HUES6 (cell line): ENCODE data around the gene DNAJC25.

Experiments used
- H3K27ac ChIP-seq: 2 replicates; pipeline ENCODE4 v1.7.0; 2013; ENCODE audit warnings: low read depth, mild to moderate bottlenecking, low read length, inconsistent platforms
- H3K27me3 ChIP-seq: 2 replicates; pipeline ENCODE4 v1.6.1; 2013; ENCODE audit warnings: low read length; ENCODE audit not compliant: control insufficient read depth, insufficient read depth
- H3K36me3 ChIP-seq: 2 replicates; pipeline ENCODE4 v1.6.1; 2013; ENCODE audit warnings: low read length; ENCODE audit not compliant: control insufficient read depth, insufficient read depth
- H3K4me1 ChIP-seq: 2 replicates; pipeline ENCODE4 v1.6.1; 2013; ENCODE audit warnings: low read length; ENCODE audit not compliant: control insufficient read depth, insufficient read depth
- H3K4me3 ChIP-seq: 2 replicates; pipeline ENCODE4 v1.5.1; 2013; ENCODE audit warnings: low read depth, low read length
- H3K9ac ChIP-seq: one replicate; pipeline ENCODE4 v1.6.1; 2013; ENCODE audit warnings: mild to moderate bottlenecking, low read length
- H3K9me3 ChIP-seq: 2 replicates; pipeline ENCODE4 v1.6.1; 2013; ENCODE audit warnings: low read depth, low read length; ENCODE audit not compliant: control insufficient read depth, insufficient read depth

DNAJC25 gene

DNA sequence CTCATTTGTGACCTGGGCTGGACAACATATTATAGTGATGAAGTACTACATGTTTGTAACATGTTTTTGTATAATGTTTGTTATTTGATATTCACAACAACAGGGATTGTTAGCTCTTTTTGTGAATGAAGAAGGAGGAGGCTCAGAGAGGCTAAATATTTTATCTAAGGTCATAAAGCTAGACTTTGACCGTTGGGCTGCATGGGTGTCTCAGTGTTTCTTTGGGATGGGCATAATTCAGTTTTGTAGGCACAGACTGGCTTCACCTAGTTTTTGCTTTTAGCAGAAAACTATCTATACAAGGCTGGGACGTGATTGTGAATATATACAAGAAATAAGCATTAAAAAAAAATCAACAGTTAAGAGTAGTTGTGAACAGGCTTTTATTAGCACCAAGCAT, 15.3 kb downstream of the DNAJC25 start:
- H3K27me3 ChIP-seq: no peaks in the 10 kb centered on the region
- H3K4me3 ChIP-seq: no peak overlapping the region
- no peaks in the 10 kb centered on the region for H3K4me1 ChIP-seq
- H3K9ac ChIP-seq: no peak overlapping the region
- peaks cover 49% of the 10 kb centered on the region for H3K36me3 ChIP-seq
- no peaks in the 10 kb centered on the region for H3K9me3 ChIP-seq
- H3K27ac ChIP-seq: no peak overlapping the region

DNA sequence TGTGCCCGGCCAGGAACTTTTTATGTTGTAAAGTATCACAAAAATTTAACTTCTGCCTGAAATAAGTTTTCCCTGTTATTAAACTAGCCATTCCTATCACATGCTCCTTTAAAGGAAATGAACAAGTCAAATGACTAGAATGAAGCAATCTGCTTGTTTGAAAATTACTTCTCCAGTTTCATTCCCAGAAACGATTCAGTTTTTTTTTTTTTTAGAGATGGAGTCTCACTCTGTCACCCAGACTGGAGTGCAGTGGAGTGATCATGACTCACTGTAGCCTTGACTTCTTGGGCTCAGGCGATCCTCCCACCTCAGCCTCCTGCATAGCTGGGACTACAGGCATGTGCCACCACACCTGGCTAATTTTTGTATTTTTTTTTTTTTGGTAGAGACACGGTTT, 16.9 kb downstream of the DNAJC25 start:
- H3K4me3 ChIP-seq: no peak overlapping the region
- H3K9ac ChIP-seq: no peak overlapping the region
- peaks cover 49% of the 10 kb centered on the region for H3K36me3 ChIP-seq
- no peaks in the 10 kb centered on the region for H3K4me1 ChIP-seq
- no peaks in the 10 kb centered on the region for H3K27me3 ChIP-seq
- no peak overlapping the region for H3K27ac ChIP-seq
- no peaks in the 10 kb centered on the region for H3K9me3 ChIP-seq

DNA sequence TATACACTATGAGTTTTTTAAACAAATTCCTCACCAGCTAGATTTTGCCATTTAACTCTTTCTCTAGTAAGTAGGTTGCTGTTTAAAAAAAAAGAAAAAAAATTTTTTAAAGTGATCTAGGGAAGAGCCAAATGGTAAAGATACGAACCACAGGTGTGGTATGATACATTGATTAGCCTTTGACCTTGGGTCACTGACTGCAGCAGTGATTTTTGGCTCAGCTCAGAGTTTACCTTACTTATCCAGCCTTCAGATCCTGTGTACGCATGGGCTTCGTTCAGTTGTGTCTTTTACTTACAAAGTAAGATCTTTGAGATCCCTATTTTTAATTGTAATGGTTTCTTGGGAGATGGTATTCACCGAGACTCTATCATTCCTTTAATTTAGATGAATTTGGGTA, 17.9 kb downstream of the DNAJC25 start:
- Histone ChIP-seq H3K4me1 (no peaks in the 10 kb centered on the region), H3K27me3 (no peaks in the 10 kb centered on the region), H3K9me3 (no peaks in the 10 kb centered on the region), H3K27ac (no peak overlapping the region), H3K4me3 (no peak overlapping the region), H3K9ac (no peak overlapping the region), H3K36me3 (peaks cover 54% of the 10 kb centered on the region)

DNA sequence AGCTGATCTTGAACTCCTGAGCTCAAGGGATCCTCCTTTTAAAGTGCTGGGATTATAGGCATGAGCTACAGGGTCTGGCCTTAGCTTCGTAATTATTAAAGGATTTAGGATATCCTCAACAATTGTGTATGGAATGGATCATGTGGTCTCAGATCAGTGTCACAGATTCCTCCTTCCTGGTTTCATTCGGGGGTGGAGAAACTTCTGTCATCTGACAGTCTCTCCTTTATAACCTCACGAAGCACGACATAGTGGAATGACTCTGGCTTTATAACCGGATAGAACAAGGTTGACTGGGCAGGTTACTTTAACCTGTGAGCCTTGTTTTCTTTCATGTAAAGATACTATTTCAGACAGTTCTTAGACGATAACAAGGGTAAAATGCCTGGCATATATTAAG, 25.9 kb downstream of the DNAJC25 start:
- no peaks in the 10 kb centered on the region for H3K9me3 ChIP-seq
- H3K36me3 ChIP-seq: peaks cover 24% of the 10 kb centered on the region
- H3K4me1 ChIP-seq: no peaks in the 10 kb centered on the region
- H3K9ac ChIP-seq: no peak overlapping the region
- H3K27ac ChIP-seq: no peak overlapping the region
- peaks cover 5% of the 10 kb centered on the region; the same call in 1 of the 2 replicates for H3K27me3 ChIP-seq
- no peak overlapping the region for H3K4me3 ChIP-seq

DNA sequence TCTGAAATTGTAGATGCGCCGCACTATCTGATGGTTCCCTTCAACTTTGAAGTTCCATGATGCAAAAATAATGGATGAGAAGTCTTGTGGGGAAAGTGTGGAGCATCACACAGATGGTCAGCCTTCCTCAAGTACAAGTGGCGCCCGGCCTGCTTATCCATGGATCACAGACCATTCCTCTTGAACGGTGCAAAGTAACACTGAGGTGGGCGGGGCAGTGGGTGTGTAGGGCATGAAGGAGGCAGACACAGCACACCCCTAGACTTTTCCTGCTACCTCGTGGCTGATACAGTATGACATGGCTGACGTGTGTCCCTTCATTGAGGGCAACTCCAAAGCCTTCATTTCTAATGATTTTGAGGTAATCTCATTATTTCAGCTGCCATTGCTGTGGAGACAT, 27.8 kb downstream of the DNAJC25 start:
- Histone ChIP-seq H3K4me1 (peaks cover 15% of the 10 kb centered on the region), H3K4me3 (no peak overlapping the region), H3K27me3 (peaks cover 5% of the 10 kb centered on the region; the same call in 1 of the 2 replicates), H3K27ac (no peak overlapping the region), H3K36me3 (peaks cover 11% of the 10 kb centered on the region), H3K9me3 (no peaks in the 10 kb centered on the region), H3K9ac (no peak overlapping the region)

DNA sequence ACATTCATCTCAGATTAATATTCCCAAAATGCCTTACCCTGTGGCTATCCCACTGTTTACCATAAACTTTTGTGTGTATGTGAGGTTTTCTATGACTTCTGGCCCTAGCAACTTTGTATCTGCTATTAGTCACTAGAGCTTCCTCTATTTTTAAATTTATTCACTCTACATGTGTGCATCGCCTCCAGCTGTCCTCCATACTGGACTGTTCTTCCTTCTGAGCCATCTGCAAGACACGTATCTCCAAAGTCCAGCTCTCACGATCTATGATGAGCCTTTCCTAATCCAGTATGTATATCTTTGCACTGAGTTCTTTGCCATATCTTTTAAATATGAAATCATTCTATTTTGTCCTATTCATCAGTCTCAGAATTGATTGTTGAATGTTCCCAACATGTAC, 28.6 kb downstream of the DNAJC25 start:
- Histone ChIP-seq H3K27ac (no peak overlapping the region), H3K9ac (no peak overlapping the region), H3K4me1 (peaks cover 15% of the 10 kb centered on the region), H3K4me3 (no peak overlapping the region), H3K27me3 (peaks cover 5% of the 10 kb centered on the region; the same call in 1 of the 2 replicates), H3K36me3 (peaks cover 4% of the 10 kb centered on the region; the same call in 1 of the 2 replicates), H3K9me3 (no peaks in the 10 kb centered on the region)

DNA sequence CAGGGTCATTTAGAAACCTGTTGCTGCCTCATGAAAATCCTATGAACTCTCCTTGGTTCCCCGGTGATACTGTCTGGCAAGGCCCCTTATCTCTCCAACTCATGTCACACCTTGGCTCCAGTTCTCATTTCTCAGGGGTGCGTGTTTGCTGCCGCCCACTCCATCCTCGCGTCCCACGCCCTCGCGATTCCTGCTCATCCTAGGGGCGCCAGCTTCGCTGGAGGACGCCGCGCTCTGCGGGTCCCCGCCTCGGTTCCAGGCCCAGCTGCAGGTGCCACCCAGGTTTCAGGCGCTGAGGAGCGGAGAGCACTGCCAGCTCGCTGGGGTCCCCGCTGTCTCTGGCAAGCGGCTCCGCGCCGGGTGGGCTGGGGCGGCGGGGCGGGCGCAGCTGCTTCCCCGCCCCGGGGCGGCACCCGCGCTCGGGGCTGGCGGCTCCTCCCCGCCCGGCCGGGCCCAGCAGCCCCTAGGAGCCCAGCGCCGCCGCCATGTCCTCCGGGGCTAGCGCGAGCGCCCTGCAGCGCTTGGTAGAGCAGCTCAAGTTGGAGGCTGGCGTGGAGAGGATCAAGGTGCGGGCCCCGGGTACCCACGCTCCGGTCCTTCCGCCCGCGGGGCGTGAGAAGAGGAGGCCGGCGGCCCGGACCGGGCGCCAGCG, 30.1 kb downstream of the DNAJC25 start, which contains the start of gene GNG10:
Gene GNG10 (plus strand): TSS at position 456 of the 652 bp plus-strand sequence. CDS start 30 bp downstream, at position 486.
- Histone ChIP-seq H3K27ac (no peak within 1 kb of the TSS; the same call in 1 of the 2 replicates), H3K36me3 (no peaks in the 10 kb centered on the region), H3K4me1 (peaks cover 15% of the 10 kb centered on the region), H3K27me3 (peaks cover 5% of the 10 kb centered on the region; the same call in 1 of the 2 replicates), H3K4me3 (peak within 1 kb of the TSS; percentile 95), H3K9ac (peak within 1 kb of the TSS; percentile 78), H3K9me3 (no peaks in the 10 kb centered on the region)

DNA sequence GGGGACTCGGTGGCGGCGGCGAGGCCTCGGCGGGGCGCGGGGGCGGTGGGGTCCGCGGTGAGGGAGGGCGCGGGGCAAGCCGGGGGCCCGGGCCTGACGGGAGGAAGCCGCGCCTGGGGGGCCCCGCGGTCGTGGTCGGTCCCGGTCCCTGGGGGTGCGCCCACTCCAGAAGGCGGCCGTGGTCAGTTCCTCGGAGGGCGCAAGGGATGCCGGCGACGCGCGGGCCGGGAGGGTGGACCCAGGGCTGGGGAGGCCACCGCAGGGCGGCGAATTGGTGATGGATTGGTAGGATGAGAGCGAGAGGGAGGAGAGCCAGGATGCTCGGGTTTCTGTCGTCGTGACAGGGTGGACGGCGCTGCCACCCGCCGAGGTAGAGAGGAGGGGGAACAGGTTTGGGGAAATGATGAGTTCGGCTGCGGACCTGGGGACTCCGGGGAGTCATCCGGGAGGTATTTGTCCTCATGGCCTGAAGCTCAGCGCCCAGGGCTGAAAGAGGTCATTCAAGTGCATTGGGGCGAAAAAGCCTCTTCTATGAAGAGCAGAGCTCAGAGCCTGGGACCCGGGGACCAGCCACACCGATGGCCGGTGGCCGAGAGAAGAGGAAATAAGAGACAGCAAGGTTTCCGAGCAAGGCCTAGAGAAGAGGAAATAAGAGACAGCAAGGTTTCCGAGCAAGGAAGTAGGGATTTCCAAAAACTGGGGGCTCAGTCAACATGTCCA, 30.8 kb downstream of the DNAJC25 start:
- Histone ChIP-seq H3K4me1 (peaks cover 15% of the 10 kb centered on the region), H3K4me3 (peak overlapping the region; percentile 95), H3K27me3 (peaks cover 5% of the 10 kb centered on the region; the same call in 1 of the 2 replicates), H3K36me3 (peaks cover 5% of the 10 kb centered on the region), H3K27ac (no peak overlapping the region; the same call in 1 of the 2 replicates), H3K9ac (peak overlapping the region; percentile 78), H3K9me3 (no peaks in the 10 kb centered on the region)

DNA sequence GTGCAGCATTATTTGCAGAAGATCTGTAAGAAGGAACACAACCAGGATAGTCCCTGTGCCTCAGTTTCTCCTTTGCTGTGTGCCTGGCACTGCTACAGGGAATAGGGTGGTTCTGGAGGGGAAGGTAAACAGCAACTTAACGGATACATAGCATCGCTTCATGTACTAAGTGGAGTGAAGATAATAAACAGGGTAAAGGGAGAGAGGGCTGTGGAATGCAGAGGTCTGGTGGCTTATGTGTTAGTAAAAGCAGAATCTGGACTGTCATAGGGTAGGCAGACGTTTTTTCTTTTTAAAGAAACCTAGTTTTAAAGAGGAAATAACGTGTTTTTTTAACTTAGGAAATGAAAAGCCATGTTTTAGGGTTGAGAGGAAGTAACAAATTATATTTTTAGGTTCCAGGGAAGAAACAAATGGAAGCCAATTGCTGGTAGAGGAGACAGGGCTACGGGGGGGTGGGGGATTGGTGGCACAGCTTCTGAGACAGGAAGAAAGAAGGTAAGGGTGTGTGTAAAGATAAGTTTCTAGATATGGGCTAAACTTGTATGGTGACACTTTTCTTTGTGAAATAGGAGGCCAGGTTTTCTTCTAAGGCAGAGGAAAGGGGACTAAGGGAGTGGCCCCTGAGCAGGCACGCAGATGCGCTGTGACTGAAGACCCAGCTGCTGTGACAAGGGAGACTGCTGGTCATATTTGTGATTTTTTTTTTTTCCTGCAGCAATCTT, 31.6 kb downstream of the DNAJC25 start:
- Histone ChIP-seq H3K4me1 (peaks cover 15% of the 10 kb centered on the region), H3K9me3 (no peaks in the 10 kb centered on the region), H3K4me3 (peak overlapping the region; percentile 95), H3K9ac (peak overlapping the region; percentile 78), H3K27ac (no peak overlapping the region), H3K36me3 (peaks cover 8% of the 10 kb centered on the region), H3K27me3 (peaks cover 5% of the 10 kb centered on the region; the same call in 1 of the 2 replicates)

DNA sequence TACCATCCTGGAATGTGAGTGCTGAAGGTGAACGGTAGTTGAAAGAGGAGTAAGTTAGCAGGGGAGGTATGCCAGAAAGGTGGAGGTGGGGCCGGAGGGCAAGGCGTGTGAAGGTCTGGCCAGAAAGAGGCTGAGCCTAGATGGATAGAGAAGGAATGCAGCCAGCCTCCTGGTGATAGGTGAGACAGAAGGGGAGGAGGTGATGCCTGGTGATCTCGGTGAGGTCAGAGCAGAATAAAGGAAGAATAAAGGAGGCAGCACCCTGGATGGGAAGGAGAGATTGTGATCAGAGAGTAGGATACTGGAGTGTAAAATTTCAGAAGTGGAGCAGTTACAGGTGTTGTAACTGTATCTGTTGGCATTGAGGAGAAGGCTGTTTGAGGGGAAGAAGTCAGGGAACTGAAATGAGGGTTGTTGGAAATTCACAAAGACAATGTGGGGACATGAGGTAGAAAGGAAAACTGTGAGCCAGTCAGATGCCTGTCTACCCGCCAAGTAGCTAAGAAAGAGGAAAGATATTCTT, 32.2 kb downstream of the DNAJC25 start:
- no peak overlapping the region for H3K9ac ChIP-seq

More for the DNA sequence above, 32.2 kb downstream of the DNAJC25 start:
- Histone ChIP-seq H3K27ac (no peak overlapping the region), H3K4me3 (peak overlapping the region; percentile 95; the same call in 1 of the 2 replicates), H3K9me3 (no peaks in the 10 kb centered on the region), H3K27me3 (peaks cover 5% of the 10 kb centered on the region; the same call in 1 of the 2 replicates), H3K36me3 (peaks cover 8% of the 10 kb centered on the region), H3K4me1 (peaks cover 15% of the 10 kb centered on the region)
